ENCODE data around the gene KIF14.
"Not testable (repeated sequence)": the region's sequence is repeated elsewhere in the genome, so short reads cannot be mapped to it uniquely, and the experiment has no call there.

Gene KIF14

GRCh38 chr1:200634261-200635122 lies 13.9 kb upstream of the KIF14 start:
- no peak for DNase-seq

GRCh38 chr1:200631375-200631774 lies 10.8 kb upstream of the KIF14 start:
- DNase-seq, result no peak

DNA sequence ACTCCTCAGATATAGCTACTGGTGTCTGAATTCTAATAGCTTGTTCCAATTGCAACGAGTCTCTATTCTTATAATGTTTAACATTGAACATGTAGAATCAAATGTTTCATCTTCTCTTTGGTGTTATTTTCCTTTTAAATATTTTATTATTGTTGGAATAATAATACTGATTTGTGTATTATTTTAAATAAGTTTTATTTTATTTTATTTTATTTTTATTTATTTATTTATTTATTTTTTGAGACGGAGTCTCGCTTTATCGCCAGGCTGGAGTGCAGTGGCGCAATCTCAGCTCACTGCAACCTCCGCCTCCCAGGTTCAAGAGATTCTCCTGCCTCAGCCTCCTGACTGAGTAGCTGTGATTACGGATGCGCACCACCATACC lies 10.0 kb upstream of the KIF14 start:
- not testable (repeated sequence) for DNase-seq

DNA sequence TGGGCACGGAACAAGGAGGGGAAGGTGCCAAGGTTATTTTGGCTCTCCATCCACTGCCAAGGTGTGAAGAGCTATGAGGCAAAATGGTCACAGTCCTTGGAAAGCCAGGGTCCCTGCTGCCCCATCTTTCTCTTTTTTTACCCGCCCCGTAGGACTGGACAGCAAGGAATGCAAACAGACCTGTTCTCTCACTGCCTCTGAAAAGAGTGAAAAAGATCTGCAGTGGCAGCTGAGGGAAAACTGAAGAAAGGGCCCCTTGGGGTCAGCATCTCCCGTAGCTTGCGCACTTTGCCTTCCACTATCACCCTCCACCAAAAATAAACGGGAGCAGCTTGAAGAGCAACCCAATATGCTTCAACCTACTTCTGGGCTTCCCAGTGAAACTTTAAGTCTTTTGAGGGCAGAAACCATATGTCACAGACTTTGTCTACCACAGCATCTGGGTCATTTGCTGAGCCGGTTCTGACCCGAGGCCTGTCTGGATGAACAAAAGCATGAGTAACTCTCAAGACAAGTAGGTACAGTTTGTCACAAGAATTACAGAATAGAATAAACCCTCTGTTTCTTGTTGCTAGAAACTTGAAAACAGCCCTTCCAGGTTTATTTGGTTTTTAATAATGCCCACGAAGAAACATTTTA lies 9.4 kb upstream of the KIF14 start:
- no peak for DNase-seq

GRCh38 chr1:200628223-200628881 lies 7.8 kb upstream of the KIF14 start:
- DNase-seq, result no peak

DNA sequence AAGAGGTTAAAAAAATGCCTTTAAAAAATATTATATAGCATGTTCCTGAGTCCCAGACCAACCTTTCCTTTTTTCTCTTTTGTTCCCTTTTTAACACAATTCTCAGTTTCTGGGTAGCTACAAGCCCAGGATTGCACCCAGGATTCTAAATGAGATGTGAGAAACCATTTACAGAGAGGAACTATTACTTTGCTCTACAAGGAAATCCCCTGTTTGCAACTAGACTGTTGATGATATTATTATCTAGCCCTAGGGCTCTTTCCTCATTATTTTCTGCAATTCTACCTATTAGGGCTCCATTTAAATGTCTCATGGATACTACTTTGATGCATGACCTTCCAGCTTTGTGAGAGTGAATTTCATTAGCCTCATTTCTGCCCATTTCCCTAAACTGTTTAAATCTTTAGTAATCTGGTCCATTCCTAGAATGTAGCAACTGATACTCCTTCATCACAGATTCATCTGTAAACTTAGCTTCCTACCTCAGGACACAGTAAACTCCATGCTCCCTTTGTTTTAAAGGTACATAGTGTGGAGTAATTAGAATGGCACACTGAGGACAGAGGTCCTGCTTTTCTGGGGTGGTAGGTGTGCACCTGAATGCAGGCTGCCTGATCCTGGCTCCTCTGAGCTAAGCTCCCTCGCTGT lies 7.1 kb upstream of the KIF14 start:
- DNase-seq, result no peak

DNA sequence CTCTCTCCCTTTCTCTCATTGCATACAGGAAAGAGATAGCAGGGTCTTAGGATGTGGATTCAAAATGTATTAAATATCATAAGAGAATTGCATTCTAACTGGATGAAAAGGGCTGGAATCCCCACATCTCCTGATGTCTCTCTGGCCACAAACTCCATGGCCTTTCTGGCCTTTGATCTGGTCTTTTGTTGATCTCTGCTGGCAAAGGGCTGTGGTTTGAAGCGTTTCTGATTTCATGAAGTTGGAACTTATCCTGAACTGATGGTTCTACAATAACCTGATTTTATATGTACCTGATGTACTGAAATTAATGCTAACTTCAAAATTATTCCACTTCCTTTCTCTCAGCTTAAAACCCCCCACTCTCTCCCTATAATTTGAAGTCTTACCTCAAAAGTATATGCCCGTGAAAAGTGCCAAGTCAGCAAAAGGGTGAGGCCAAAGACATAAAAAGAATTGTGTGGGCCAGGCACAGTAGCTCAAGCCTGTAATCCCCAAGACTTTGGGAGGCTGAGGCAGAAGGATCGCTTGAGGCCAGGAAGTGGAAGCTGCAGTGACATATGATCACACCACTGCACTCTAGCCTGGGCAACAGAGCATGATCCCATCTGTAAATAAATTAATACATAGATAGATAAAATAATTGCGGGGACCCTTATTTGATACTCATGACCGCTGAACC lies 6.4 kb upstream of the KIF14 start:
- no peak for DNase-seq

- no peak for DNase-seq
Measured at GRCh38 chr1:200625381-200625824, 4.9 kb upstream of the KIF14 start.

DNA sequence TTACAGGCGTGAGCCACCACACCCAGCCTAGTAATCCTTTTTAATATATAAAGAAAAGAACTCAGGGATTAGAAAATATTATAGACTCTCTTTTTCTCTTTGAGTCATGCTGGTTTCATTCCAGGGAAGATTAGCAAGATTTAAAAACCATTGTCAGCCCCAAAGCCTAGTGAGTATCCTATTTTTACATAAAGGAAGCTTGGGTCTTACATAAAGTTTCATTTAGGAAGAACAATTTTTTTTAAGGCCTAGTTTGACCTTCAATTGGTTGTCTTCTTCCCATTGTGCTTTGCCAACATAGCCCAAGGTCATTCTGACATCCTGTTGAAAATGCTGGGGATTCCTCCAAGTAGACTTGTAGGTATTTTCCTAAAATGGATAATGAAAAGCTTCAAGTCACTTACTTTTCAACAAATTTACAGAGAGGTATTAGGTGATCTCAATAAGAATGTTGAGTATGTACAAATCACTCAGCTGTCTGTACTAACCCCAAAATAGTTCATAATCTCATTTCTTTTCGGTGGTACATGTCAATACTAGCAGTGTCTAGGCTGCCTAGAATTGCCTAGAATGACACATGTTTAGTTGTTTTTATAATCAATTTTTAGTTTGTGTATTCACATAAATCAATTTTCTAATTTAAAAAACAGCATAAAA lies 4.3 kb upstream of the KIF14 start:
- no peak for DNase-seq

DNA sequence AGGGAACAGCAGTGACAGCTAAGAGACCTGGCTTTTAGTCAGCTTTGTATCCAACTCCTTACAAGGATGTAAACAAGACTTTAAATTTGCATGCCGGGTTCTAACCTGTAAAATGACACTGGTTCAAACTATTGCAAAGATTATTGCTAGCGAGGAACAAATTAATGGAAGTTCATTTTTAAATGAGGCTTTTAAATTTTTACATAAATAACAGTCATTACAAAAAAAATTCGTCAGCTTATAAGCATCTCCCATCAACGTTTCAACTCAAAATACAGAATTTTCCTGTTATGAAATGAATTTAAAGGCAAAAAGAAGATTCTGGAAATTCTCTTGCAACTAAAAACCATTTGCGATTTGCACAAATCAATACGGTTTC lies 668 bp downstream of the KIF14 start:
- DNase-seq, result no peak

- no peak for DNase-seq
Measured at GRCh38 chr1:200610846-200611245, 9.7 kb downstream of the KIF14 start.

DNA sequence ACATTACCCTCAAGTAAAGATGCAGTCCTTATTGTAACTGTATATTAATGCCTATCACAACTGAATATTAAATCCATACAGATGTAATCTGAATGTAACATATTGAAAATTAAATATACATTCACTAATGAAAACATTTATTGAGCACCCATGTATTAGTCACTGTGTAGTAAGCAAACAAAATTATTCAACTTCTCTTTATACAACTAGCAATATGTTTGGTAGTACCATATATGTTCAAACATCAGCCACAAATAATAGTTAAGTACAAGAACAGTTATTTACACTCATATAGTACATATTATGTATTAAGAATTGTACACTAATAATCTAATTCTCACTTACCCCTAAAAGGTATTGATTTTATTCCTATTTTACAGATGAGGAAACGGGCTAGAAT lies 17.9 kb downstream of the KIF14 start:
- no peak for DNase-seq

DNA sequence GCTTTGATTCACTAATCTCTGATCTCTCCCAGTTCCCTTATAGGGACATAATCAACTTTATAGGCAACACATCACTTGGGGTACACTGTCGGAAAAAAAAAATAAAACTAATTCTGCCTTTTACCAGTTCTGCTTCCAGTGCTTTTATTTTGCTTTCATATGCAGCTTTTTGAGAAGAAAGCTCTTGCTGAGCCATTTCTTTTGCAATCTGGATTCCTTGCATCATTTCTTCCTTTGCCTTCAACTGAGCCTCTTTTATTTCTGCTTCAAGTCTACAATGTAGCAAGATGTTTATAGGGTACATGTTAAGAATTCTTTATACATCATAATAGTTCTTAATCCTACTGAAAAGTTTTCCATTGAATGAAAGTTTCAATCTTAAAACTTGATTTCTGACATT lies 30.6 kb downstream of the KIF14 start:
- DNase-seq, result no peak

- DNase-seq, result no peak
Measured at GRCh38 chr1:200588698-200589097, 31.9 kb downstream of the KIF14 start.

- no peak for DNase-seq
Measured at GRCh38 chr1:200564319-200564718, 56.2 kb downstream of the KIF14 start.

DNA sequence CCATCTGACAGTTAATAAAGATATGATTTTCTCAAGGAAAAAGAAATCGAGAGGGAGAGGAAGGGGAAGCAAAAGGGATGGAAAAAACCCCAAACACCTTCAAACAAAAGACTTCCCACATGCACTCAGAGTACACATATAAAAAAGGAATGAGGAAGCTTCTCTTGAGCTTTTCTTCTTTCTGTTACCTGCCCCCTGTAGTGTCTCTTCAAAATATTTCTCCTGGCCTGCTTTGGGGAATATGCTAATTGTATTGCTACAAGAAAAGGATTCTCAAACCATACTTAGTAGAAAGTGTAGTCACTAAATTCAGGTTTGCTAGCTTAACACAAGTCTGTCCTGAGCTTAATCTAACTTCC lies 58.7 kb downstream of the KIF14 start:
- DNase-seq, result no peak

DNA sequence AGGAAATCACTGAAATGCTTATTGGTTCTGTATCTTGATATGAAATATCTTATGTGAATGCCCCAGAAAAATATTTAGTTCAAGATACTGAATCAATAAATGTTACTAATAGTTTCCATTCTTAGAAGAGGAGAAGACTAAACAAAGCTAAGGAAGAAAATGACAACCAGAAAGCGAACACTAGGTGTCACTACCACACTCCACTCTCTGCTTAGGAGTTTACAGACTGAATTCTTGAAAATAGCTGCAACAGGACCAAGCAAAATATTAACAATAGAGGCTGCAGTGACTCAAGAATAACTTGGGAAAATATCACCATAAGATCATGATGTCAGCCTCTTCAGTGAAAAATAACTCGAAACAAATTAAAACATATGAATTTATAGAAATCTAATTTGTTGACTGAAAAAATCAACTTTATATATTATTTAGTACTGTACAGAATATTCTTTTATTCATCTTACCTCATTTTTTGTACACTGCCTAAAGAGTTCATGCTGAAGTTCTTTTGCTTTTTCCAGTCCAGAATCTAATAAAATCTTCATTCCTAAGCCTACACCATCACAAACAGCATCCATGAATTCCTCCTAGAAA lies 61.6 kb downstream of the KIF14 start:
- no peak for DNase-seq

DNA sequence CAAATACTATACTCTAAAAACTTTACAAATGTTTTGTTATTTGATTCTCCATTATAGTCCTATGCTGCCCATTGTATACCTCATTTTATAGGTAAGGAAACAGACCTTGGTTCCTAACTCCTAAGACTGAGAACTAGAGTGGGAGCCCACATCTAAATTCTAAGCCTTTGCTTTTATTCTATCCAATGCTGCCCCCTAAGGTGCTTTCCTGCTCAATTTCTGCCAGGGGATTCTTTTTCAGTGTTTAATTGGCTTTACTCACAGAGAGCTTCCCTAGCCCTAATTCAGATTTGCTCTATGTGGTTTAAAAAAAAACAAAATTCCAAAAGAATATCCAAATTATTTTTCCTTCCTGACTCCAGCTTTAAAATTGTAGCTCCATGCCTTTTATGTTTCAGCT lies 64.5 kb downstream of the KIF14 start:
- DNase-seq, result no peak

DNA sequence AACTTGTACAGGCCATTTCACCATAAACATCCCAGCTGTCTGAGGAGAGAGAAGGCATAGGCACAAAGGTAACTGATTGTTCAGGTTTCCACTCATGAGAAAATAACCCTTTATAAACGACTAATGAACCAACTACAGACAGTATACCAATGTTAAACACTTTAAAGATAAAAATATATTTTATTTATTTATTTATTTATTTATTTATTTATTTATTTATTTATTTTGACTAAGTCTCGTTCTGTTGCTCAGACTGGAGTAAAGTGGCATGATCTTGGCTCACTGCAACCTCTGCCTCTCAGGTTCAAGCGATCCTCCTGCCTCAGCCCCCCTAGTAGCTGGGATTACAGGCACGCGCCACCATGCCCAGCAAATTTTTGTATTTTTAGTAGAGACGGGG lies 67.8 kb downstream of the KIF14 start:
- not testable (repeated sequence) for DNase-seq

DNA sequence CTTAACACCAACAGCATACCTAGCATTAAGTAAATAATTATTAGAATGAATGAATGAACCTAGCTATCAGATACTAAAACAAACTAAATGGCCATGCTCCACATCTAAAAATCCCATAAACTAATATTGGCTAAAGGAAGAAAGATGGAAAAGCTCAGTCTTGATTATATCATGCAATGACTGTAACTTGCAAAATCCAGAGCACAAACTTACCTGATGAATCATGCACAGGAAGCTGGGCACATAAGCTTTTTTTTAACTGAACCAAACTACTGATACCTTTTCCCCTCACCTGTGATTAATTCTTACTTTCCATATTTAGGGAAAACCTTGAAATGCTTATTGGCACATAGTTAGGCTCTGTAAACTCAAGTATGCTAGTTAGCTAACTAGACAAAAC lies 70.2 kb downstream of the KIF14 start:
- DNase-seq, result no peak

DNA sequence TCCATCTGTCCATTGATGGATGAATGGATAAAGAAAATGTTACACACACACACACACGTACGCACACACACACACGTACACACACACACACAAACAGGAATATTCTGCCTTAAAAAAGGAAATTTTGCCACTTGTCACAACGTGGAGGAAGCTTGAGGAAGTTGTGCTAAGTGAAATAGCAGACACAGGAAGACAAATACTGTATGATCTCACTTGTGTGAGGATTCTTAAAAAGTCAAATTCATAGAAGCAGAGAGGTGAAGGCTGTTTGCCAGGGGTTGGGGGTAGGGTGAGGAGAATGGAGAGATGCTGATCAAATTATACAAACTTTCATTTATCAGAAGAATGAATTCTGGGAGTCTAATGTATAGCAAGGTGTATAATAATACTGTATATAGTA lies 73.2 kb downstream of the KIF14 start:
- no peak for DNase-seq

GRCh38 chr1:200546577-200546976 lies 74.0 kb downstream of the KIF14 start:
- DNase-seq, result no peak
